Skeletal muscle tissue (tissue), 4 donors: ENCODE results near the gene ADA. TPM values are rescaled to one million over a fixed set of nuclear protein-coding genes. Genes with fewer than 3 reads are reported as not detected.
A peak's percentile ranks its signal among the peaks of the same experiment; 100 is the strongest.

Experiments
- H3K27ac ChIP-seq: one replicate; pipeline ENCODE4 v1.7.0; 2013; ENCODE audit warnings: mild to moderate bottlenecking, low read depth, low read length, inconsistent platforms
- H3K27me3 ChIP-seq, 3 donors: one replicate each; pipeline ENCODE4 v1.7.0; 2013; ENCODE audit warnings: low read length in 3 of 3; ENCODE audit not compliant: control insufficient read depth in 3 of 3, insufficient read depth in 3 of 3
- H3K36me3 ChIP-seq, 3 donors: one replicate each; pipeline ENCODE4 v1.7.0; 2013; ENCODE audit warnings: low read length in 3 of 3; ENCODE audit not compliant: control insufficient read depth in 3 of 3, insufficient read depth in 3 of 3
- H3K4me1 ChIP-seq, 3 donors: one replicate each; pipeline ENCODE4 v1.7.0; 2013; ENCODE audit warnings: low read length in 3 of 3, mild to moderate bottlenecking in 3 of 3; ENCODE audit not compliant: control insufficient read depth in 3 of 3, insufficient read depth in 3 of 3
- H3K4me3 ChIP-seq, 3 donors: one replicate each; pipeline ENCODE4 v1.7.0; 2013; ENCODE audit warnings: low read length in 3 of 3
- H3K9ac ChIP-seq, 3 donors: one replicate each; pipeline ENCODE4 v1.7.0; 2013; ENCODE audit warnings: low read length in 3 of 3, mild to moderate bottlenecking in 3 of 3, moderate library complexity in 2 of 3, low read depth in 1 of 3
- H3K9me3 ChIP-seq, 3 donors: one replicate each; pipeline ENCODE4 v1.7.0; 2013; ENCODE audit warnings: low read length in 3 of 3; ENCODE audit not compliant: control insufficient read depth in 3 of 3
- total RNA-seq: library from RNA; depleted of rRNA; stranded (reverse); fragments of >200 nt; gene quantifications from one replicate; pipeline ENCODE4 v1.2.3, GENCODE V29; 2014
- donor health status: Osteomylitis.

The ADA gene
- total RNA-seq, 1 donor from 2014 or later, result 3.7 TPM

GRCh38 chr20:44629017-44629385 is 22.5 kb downstream of the ADA start:
- Histone ChIP-seq H3K27ac (no peak overlapping the region), H3K9ac (no peak overlapping the region), H3K4me1 (peaks cover 3 to 8% (median 6%) of the 10 kb centered on the region in 3 donors), H3K9me3 (no peaks in the 10 kb centered on the region), H3K4me3 (no peak overlapping the region), H3K27me3 (no peaks in the 10 kb centered on the region), H3K36me3 (peaks cover 0 to 16% (median 11%) of the 10 kb centered on the region in 3 donors)

GRCh38 chr20:44627364-44628010 is 24.0 kb downstream of the ADA start:
- H3K27me3 ChIP-seq, result no peaks in the 10 kb centered on the region
- H3K9me3 ChIP-seq, result no peaks in the 10 kb centered on the region
- peaks cover 0 to 16% (median 14%) of the 10 kb centered on the region in 3 donors for H3K36me3 ChIP-seq
- H3K4me3 ChIP-seq, result no peak overlapping the region
- H3K9ac ChIP-seq, result peak overlapping the region in 1 of 3 donors; percentile 12
- no peak overlapping the region for H3K27ac ChIP-seq
- H3K4me1 ChIP-seq, result peaks cover 0 to 2% (median 0%) of the 10 kb centered on the region in 3 donors

GRCh38 chr20:44626278-44626677 is 25.2 kb downstream of the ADA start:
- H3K9ac ChIP-seq, result no peak overlapping the region
- no peak overlapping the region for H3K27ac ChIP-seq
- no peak overlapping the region for H3K4me3 ChIP-seq
- no peaks in the 10 kb centered on the region for H3K27me3 ChIP-seq
- peaks cover 0 to 2% (median 0%) of the 10 kb centered on the region in 3 donors for H3K4me1 ChIP-seq
- H3K36me3 ChIP-seq, result peaks cover 0 to 20% (median 18%) of the 10 kb centered on the region in 3 donors
- no peaks in the 10 kb centered on the region for H3K9me3 ChIP-seq

- Histone ChIP-seq H3K27ac (no peak overlapping the region), H3K9me3 (no peaks in the 10 kb centered on the region), H3K4me1 (peaks cover 0 to 8% (median 0%) of the 10 kb centered on the region in 3 donors), H3K36me3 (peaks cover 0 to 22% (median 20%) of the 10 kb centered on the region in 3 donors), H3K4me3 (no peak overlapping the region), H3K9ac (no peak overlapping the region), H3K27me3 (no peaks in the 10 kb centered on the region)
Measured at GRCh38 chr20:44625361-44625760, 26.1 kb downstream of the ADA start.

- Histone ChIP-seq H3K36me3 (peaks cover 0 to 23% (median 21%) of the 10 kb centered on the region in 3 donors), H3K27me3 (no peaks in the 10 kb centered on the region)
Measured at GRCh38 chr20:44624743-44625271, 26.7 kb downstream of the ADA start.

GRCh38 chr20:44624152-44624551 is 27.3 kb downstream of the ADA start:
- no peak overlapping the region for H3K4me3 ChIP-seq
- H3K36me3 ChIP-seq, result peaks cover 6 to 28% (median 28%) of the 10 kb centered on the region in 3 donors
- peaks cover 0 to 9% (median 0%) of the 10 kb centered on the region in 3 donors for H3K4me1 ChIP-seq
- H3K27ac ChIP-seq, result no peak overlapping the region
- H3K27me3 ChIP-seq, result no peaks in the 10 kb centered on the region
- no peaks in the 10 kb centered on the region for H3K9me3 ChIP-seq
- H3K9ac ChIP-seq, result peak overlapping the region in 1 of 3 donors; percentile 16

More at GRCh38 chr20:44624743-44625271, 26.7 kb downstream of the ADA start:
- peaks cover 0 to 9% (median 0%) of the 10 kb centered on the region in 3 donors for H3K4me1 ChIP-seq
- no peak overlapping the region for H3K9ac ChIP-seq
- no peak overlapping the region for H3K4me3 ChIP-seq
- no peaks in the 10 kb centered on the region for H3K9me3 ChIP-seq
- no peak overlapping the region for H3K27ac ChIP-seq

- no peak overlapping the region for H3K27ac ChIP-seq
- H3K27me3 ChIP-seq, result no peaks in the 10 kb centered on the region
Measured at GRCh38 chr20:44622501-44623270, 28.8 kb downstream of the ADA start.

GRCh38 chr20:44621939-44622338 is 29.6 kb downstream of the ADA start:
- Histone ChIP-seq H3K27ac (no peak overlapping the region), H3K36me3 (peaks cover 21 to 45% (median 42%) of the 10 kb centered on the region in 3 donors)

More at GRCh38 chr20:44622501-44623270, 28.8 kb downstream of the ADA start:
- Histone ChIP-seq H3K36me3 (peaks cover 14 to 39% (median 35%) of the 10 kb centered on the region in 3 donors), H3K9ac (no peak overlapping the region), H3K4me1 (peaks cover 0 to 12% (median 0%) of the 10 kb centered on the region in 3 donors), H3K9me3 (no peaks in the 10 kb centered on the region), H3K4me3 (no peak overlapping the region)

GRCh38 chr20:44621325-44621724 is 30.2 kb downstream of the ADA start:
- no peak overlapping the region for H3K9ac ChIP-seq
- H3K4me1 ChIP-seq, result peaks cover 8 to 24% (median 11%) of the 10 kb centered on the region in 3 donors
- no peaks in the 10 kb centered on the region for H3K27me3 ChIP-seq
- no peak overlapping the region for H3K4me3 ChIP-seq
- no peak overlapping the region for H3K27ac ChIP-seq
- no peaks in the 10 kb centered on the region for H3K9me3 ChIP-seq
- H3K36me3 ChIP-seq, result peaks cover 21 to 47% (median 47%) of the 10 kb centered on the region in 3 donors

More at GRCh38 chr20:44621939-44622338, 29.6 kb downstream of the ADA start:
- Histone ChIP-seq H3K9ac (no peak overlapping the region), H3K9me3 (no peaks in the 10 kb centered on the region), H3K4me3 (no peak overlapping the region), H3K4me1 (peaks cover 2 to 18% (median 5%) of the 10 kb centered on the region in 3 donors), H3K27me3 (no peaks in the 10 kb centered on the region)
